Measurements from ENCODE around the gene GREM1.

GREM1 gene

GRCh38 chr15:32717426-32718226 is at the start of gene GREM1:
Gene GREM1, plus strand, starts transcription at chr15:32718004. Its CDS starts 12,687 bp downstream, at chr15:32730691.
- DNase-seq: peak; percentile 15 to 43

DNA sequence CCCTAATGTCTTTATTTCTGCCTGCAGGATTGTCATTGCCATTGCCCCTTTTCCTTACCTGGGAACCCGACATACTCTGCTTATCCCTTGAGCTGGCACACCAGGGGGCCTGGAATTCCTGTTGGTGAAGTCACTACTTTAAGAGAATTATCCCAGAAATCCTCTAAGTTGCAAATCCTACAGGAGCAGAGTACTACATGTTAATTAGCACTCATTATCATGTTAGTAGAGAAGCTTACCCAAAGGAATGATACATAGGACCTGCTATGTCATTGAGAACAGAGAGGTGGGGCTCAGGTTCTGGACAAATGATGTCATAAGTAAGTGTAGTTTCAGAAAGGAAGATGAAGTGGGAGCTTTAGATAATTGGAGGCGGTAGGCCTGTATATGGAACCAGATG is 48.9 kb upstream of the GREM1 start:
- no peak for DNase-seq

- no peak for DNase-seq
Measured at GRCh38 chr15:32669896-32670611, 47.8 kb upstream of the GREM1 start.

DNA sequence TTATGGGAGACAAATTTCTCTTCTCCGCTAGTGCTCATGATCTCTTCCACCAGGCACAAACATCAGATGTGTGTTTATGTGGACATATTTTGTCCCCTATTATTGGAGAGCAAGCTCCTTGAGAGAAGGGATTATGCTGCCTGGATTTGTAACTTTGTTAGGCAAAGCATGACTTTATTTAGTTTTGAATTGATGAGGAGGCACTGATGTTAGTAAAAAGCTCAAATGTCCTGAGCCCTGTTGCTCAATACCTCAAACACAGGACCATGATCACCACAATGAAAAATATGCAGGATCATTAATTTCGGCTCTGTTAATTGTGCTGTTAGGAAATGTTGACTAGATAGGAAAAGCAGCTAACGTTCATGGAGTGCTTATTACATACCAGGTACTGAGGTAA is 47.2 kb upstream of the GREM1 start:
- DNase-seq: no peak

GRCh38 chr15:32671339-32672325 is 46.2 kb upstream of the GREM1 start:
- DNase-seq: no peak

DNA sequence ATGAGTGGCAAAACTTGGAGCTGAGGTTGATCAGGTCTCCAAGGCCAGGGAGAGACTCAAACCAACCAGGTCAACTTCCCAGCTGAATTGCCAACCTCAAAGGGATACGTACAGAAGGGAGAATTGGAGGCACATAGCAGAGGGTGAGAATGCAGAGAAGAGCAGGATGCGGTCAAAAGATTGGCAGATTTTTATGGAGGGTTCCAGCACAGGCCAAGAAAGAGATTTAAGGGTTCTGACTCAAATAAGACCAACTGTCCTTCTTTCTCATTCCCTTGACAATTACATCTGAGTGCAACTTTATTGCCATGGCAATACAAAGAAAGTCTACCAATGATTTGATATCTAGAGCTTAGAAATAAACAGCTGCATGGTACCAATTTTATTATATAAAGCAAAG is 43.1 kb upstream of the GREM1 start:
- no peak for DNase-seq

GRCh38 chr15:32675466-32675865 is 42.3 kb upstream of the GREM1 start:
- no peak for DNase-seq

GRCh38 chr15:32676169-32676568 is 41.6 kb upstream of the GREM1 start:
- no peak for DNase-seq

DNA sequence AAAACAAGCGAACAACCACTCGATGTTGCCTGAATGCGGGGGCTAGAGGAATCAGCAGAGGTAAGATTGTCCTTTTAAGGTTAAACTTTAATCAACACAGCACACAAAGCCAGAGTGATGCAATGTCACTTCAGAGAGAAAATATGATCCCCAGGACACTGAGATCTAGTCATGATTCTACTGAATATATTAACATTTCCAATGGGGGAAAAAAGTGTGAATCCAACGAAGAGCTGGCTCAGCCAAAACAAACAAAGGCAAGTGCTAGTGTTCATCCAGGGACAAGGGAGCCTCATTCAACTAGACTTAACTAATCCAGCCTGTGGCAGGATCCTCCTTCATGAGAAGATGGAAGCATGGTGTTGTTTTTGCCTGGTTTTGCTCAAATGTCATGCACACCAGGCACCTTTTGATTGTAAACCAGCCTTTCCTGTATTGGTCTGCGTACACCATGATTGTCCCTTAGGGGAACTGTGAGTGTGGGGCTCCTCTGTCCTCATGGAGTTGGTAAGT is 40.5 kb upstream of the GREM1 start:
- DNase-seq: peak in 1 of 2 experiments; percentile 71

DNA sequence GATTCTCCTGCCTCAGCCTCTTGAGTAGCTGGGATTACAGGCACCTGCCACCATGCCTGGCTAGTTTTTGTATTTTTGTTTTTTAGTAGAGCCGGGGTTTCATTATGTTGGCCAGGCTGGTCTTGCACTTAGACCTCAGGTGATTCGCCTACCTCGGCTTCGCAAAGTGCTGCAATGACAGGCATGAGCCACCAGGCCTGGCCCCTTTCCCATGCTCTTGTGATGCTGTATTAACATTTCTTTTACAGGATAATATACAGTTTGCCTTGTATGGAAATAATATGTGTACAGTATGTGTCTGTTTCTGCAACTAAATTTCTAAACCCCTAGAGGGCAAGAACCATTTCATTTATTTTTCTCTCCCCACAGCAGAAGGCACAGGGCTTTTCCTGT is 38.5 kb upstream of the GREM1 start:
- DNase-seq: no peak

DNA sequence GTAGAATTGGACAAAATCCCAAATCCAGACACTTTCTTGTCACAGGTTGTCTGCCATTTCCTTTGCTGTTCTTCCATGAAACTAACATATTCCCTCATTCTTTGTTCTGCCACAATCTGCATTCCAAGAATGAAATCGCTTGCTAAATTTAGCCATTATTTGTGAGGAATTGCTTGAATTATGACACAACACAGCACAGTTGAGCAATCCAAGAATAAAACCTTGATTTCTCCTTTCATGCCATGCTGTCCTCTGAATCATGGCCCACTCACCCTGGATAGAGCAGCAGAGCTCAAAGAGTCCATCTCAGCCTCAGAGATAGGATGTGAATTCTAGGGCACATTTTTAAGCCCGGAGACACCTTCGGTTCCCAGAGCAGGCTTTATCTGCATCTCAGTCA is 35.2 kb upstream of the GREM1 start:
- no peak for DNase-seq

DNA sequence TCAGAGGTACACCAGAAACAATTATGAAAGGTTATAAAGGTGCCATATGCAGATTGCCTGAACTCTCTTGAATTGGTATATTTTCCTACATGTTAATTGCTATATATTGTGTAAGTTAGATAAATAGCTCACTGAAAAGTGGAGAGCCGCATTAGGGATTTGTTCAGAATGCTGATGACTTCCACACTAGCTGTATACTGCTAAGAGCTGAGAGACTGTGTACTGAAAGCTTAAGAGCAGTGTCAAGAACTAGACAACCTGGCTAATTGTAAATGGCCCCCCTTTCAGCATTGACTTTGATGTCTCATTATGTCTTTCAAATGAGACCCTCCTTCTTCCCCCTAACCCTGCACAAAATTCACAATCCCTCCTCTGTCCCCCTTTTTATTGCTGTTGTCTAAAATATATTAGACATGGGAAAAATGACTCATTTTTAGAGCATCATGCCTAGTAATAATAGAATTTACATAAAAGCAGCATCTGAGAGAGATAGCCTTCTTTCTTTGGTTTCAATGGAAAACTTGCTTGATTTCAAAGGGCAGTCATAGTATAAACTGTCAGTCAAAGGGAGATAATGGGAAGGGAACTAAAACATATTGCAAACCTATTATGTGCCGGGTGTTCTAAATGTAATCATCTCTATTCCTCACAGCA is 34.7 kb upstream of the GREM1 start:
- DNase-seq: no peak

- DNase-seq: no peak
Measured at GRCh38 chr15:32683906-32684584, 33.8 kb upstream of the GREM1 start.

DNA sequence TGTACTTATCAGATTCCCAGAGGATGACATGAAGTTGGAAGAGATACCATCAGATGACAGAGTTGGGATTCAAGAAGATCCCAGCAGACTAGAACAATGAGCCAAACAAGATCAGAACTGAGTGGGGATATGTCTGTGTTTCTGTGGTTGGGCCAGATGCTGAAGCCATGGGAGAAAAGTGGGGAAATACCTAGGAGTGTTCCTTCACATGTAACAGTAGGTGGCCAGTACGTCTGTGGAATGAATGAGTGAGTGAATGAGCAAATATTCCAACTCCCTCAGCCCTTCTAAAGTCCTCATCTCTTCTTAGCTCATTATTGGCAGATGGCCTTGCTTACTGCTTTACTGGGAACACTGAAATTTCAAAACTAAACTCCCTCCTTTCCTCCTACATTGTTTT is 32.2 kb upstream of the GREM1 start:
- no peak for DNase-seq

- no peak for DNase-seq
Measured at GRCh38 chr15:32687556-32687955, 30.2 kb upstream of the GREM1 start.

DNA sequence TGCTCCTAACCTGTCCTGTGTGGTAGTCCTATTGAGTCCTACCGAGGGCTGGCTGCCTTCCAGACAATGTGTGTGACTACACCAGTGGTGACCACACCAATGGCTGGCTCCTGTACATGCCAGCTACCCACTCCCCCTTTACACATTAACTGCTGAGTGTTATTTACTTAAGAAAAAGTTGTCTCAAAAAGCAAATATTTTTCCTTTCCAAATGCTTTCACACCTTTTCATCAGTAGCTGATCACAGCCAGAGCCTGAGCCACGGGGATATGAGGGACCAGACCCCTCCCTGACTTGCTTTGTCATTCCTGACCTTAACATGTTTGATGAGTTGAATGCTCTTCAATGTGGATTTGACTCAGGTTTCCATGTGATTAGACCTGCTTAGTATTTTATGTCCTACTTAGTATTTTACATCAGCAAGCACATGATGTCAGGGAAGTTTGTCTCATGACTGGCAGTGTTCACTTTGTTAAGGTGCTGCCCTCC is 29.6 kb upstream of the GREM1 start:
- no peak for DNase-seq

- DNase-seq: no peak
Measured at GRCh38 chr15:32690941-32691688, 26.7 kb upstream of the GREM1 start.

DNA sequence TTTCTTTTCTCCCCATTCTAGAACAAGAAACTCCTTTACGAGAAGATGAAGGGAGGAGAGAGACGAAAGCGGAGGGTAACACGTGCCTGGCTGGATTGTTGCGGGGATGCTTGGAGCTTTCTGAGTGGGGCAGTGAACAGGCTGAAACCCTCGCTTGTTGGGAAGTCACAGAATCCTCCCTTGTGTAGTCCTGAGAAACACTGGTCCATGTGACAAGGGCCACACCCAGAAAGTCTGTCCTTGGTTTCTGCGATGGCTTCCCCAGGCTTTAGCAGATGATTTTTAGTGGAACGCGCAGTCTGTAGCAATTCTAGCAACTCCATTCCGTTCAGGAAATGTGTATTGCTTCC is 26.1 kb upstream of the GREM1 start:
- no peak for DNase-seq

DNA sequence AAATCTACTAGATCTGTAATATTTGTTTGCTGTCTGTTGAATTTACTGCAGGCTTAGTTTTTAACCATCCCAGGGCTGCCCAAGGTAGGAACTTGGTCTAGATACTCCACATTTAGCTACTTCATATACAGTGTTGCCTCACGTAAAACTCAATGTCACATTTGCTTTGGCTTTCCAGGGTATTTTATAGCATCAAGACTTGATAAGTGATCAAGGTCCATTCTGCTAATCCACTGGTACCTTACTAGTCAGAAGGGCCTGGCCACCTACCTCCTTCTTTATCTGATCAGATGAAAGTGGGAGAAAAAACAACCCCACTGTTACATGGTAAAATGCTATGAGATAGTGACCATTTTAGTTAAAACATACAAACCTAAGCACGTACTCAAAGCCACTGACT is 25.5 kb upstream of the GREM1 start:
- DNase-seq: no peak

DNA sequence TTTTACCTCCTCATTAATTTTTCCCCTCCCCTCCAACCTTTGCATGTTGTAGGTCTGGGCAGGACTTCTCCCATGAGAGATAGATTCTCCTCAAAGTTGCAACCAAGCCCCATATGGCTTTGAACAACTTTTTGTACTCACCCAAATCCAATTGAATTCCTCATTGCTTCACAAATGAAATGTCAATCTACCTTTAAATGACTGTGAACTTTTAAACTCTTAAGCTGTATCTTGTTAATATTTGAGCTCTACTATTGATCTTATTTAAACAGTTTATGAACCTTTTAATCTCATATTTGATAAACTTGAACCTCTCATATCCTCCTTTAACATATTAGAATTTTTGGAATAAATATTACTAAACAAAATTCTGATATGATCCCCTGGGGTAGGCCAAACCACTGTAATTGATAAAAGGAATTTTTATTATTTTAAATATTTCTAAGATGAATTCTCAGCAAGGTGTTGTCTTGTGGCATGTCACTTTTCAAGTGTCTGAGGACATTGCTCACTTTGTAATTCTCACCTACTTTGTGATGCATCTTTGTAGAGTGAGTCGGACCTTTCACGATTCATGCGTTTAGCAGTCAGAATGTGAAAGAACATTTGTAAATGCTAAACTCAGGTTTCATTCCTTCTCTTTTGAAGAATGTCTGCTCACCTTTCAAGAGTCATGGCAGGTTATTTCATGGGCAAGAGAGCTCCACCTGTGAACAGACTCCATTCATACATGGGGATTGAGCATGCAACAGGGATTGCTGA is 23.4 kb upstream of the GREM1 start:
- no peak for DNase-seq

Measured in NCI-H1930 (cell line).